GM21367 (cell line): Measurements from ENCODE around the gene S100A11.

Experiments
- ATAC-seq: cut with Tn5 transposase; IDR thresholded peaks from one replicate; pipeline ENCODE4 v1.9.1; 2021; ENCODE audit not compliant: unreplicated experiment

S100A11 gene

DNA sequence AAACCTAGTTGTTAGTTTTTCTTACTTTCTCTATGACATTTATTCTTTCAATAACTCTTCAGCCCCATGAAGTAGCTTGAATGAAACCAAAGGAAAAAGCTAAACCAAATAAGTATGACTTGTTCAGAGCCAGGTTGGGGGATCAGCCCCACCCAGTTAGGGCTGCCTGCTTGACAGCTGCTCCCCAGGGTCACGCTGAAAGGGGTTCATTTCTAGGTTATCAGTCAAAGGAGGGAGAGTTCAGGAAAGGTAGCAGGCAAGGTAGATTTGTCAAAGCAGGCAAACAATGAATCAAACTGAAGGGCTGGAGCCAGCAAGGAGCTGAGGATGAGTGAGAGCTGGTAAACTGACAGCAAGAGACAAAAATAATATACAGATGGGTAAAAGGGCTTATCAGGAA, 3.1 kb upstream of the S100A11 start:
- no peak for ATAC-seq

DNA sequence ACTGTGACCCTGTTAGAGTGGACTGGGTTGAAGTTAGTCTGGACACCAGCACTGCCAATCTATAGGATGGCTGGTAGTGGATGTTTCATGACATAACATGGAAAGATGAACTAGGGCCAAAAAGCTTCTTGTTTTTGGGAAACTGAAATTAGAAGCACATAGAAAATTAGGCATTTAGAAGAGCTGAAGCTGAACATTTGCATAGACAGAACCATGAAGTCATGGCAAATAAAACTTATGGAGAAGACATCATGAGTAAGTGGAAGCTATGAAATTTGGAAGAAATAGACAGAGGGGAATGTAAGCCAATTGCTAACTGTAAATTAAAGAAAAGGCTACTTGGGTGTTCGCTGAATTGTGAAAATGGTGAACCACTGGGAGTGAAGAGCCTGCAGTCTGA, 2.7 kb upstream of the S100A11 start:
- no peak for ATAC-seq

DNA sequence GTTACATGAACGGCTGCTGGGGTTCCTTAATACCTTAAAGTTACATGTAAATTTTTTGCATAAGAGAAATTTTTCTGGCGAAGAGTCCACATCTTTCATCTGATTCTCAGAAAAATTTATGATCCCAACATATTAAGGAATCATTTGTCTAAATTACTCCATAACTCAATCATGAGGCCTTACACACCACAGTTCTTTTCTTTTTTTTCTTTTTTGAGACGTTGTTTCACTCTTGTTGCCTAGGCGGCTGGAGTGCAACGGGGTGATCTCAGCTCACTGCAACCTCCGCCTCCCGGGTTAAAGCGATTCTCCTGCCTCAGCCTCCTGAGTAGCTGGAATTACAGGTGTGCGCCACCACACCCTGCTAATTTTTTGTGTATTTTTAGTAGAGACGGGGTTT, 2.1 kb upstream of the S100A11 start:
- ATAC-seq, result no peak

DNA sequence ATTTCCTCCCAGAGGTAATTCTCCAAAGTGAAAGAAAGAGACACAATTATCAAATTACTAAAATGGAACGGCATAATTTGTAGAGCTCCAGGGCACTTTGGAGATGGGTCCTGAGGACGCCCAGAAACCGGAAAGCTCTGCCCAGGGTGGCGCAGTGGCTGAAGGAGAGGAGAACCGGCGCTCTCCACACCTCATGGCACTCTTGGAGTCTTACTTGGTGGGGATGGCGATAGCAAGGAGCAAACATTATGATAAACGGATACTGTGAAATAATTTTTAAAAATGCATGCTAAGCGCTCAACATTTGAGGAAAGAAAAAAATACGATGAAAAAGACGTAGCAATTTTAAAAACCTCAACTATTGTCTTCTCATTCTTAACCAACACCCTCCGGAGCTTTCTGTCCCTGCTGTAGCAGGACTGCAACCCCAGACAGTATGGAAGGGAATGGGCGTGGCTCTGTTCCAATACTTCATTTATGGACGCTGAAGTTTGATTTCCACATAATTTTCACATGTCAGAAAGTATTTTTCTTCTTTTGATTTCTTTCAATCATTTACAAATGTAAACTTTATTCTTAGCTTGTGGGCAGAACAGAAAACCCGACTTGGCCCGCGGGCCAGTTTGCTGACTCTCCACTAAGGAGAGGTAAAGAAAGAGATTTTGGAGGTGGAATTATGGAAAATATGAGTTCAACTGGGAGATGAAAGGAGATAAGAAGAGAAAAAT, 1.1 kb downstream of the S100A11 start:
- no peak for ATAC-seq

DNA sequence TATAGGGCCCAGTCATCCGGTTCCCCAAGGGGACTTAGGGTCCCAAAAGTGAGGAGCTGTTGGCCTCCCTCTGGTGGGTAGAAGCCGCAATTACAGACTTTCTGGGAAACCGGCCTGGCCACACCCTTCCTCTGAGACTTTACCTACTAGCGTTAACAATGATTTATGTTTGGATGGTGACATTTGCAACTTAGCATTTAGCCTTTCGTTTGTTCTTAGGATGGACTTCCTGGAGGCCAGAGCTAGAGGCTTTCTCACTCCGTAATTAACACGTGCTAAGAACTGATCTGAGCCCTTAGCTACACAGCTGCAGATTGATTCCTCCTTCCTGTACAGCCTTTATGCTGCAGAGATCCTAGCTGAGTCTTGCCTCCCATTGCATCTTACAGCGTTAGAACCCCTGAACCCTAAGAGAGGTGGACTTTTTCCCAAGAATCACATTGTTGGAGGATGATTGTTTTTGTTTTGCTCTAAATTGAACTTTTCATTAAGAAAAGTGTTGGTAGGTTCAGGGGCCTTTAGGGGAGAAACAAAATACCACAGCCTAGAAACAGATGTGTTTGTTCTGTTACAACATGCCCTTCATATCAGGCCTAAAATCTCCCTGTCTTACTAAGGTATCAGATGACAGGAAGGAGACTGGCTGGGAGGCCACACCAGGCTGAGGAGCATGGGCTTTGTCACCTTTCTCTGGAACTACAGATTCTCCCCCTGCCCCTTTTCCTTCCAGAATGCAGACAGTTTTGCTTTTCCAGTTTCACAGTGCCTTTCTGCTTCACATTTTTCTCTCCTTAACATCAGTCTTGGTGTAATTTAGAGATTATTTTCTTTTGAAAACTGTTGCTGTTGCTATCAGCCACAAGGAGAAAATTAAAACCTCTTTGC, 1.9 kb downstream of the S100A11 start:
- no peak for ATAC-seq

DNA sequence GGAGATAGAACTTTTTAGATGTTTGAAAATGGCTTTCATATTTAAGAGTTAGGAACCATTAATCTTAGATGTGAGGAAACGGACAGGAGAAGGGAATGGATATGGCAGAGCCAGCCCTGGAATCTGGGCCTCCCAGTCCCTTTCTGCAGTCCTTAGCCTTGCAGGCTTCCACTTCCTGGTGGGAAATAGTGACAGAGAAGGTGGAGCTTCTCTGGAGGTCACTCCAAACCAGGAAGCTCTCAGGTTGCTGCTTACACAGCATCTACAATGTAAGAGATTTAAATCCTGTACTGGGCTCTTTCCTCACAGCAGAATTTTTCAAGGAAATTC, 2.5 kb downstream of the S100A11 start:
- no peak for ATAC-seq

DNA sequence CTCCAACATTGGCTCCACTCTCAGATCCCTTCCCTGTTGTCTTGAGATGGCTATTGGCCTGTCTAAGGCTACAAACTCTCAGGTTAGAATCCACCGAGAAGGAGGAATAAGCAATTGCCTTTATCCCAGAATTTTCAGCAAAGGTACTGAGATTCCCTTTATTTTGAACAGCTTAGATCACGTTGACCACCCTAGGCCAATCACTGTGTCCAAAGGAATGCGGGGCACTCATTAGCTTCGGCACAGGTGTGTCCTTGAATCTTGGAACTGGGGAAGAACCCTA, 6.9 kb downstream of the S100A11 start:
- no peak for ATAC-seq

DNA sequence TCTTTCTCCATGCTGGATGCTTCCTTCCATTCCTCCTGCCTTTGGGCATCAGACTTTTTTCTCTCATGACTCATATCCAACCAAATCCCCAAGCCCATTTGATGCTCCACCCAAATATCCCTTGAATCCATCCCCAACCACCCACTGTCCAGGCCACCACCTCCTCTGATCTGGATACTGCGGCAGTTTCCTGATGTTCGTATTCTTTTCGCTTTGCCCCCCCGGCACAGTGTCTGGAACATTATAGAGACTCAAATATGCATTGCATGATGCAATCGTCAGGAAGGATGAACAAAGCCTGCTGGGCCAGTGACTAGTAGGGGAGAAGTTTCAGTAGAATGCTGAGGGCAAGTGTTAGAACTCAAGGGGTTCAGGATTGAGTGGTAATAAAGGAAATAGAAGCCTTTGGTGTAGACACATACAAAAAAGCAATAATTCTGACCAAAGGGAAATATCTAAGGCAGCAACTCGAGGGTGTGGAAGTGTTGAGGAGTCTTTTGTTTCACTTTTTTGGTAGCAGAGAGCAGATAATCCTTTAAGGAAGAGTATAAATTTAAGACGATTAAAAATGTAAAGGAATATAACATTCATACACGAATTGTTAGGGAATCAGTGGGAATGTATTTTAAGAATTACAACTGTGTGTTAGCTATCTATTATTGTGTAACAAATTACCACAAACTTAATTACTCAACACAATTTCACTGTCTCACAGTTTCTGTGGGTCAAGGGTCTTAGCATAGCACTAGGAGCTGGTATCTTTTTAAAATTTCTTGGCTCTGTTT, 7.5 kb downstream of the S100A11 start:
- no peak for ATAC-seq

DNA sequence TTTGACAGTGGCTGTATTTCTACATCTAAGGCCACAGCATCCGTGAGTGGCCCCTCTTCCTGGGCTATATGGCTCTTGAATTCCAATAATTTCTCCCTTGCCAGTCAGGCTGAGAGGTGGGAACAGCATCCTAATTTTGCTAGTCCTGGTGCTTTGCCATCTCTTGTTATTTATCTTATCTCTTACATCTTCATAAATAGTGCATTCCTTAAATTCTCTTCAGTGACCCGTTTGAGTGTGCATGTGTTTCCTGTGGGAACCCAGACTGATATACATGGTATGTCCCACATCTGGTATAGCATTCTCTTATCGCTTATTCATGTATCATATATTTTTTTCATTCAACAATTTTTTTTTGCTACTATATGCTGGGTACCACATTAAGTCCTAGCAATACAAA, 9.9 kb downstream of the S100A11 start:
- ATAC-seq, result no peak

DNA sequence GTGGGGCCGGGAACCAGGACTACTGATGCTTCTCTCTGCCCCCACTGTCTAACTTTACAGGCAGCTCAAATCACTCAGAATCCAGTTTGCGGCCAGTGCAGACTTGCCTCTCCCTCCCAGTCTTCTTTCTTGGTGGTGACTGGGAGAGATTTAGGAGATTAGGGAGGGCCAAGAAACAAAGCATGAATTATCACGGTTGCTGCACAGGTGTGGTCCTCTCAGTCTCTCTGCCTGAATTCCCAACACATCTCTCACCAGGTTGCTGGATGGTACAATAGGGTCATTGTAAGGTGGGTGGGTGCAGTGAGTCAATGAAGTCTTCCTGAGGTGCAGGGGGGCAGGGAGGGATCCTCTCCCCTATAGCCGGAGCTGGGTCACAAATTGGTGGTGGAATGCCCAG, 12.6 kb downstream of the S100A11 start:
- no peak for ATAC-seq

DNA sequence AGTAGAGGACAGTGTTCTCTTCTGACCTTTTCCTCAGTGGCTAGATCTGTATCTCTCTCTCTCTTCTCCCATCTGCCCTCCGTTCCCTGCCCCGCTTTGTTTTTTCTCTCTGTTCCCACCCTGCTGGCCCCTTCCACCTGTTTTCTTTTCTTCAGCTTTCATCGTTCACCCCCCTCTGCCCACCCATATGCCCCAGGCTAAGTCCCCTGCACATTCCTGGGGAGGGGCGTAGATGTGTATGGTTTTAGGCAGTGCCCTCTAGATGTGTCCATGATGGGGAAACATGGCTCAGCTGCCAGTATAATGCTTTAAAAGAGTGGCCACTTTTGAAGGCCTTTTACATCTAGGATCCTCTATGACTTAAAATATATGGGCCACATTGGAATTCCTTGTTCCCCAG, 13.6 kb downstream of the S100A11 start:
- ATAC-seq, result no peak

DNA sequence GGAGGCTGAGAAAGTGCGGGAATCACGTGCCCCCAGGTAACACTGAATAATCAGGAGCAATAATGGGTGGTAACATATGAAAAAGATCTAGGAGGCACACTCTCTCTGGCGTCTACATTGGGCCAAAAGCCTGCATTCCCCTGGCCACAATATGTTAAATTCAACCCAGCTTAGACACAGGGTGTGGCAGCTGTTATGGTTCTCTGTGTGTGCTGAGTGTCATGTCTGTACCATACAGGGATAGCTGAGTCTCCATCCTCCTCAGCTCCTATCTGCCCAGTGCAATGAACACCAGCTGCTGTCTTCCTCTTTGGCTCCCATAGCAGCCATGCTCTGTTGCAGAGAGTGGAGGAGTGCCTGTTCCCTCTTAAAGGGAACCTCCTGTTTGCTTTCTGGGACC, 14.3 kb downstream of the S100A11 start:
- ATAC-seq, result no peak

DNA sequence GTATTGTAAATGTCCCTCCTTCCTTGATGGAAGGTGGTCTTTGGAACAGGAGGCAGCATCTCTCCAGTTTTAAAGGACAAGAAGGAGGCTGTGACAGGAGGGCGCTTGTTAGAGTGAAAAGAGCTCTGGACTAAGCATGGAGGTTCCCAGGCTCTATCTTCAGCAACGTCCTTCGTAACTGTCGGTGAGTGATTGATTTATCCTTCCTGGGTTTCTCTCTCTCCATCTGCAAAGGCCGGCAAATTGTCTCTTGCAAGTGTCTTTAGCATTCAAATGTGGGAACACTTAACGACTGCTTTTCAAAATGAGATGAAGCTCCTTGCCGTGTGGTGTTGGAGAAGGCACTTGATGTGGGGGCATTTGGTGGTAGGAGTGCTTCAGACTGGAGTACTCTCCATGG, 15.2 kb downstream of the S100A11 start:
- no peak for ATAC-seq

DNA sequence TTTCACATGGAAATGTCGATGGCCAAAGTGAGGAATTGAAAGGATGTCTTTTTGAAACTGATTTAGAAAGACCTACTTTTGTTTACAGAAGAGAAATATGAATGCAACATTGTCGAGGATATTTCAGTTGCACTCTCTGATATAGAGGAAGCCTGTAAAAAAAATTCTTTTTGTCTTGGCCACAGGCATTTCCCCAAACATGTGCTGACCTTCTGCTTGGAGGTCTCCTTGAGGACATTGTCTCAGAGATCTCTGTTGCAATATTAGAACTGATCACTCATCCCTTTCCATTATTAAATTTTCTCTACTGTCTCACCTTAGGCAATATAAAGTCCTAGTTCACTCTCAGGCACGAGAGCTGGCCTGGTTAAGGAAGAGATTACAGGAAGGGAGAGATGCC, 16.0 kb downstream of the S100A11 start:
- ATAC-seq, result no peak

DNA sequence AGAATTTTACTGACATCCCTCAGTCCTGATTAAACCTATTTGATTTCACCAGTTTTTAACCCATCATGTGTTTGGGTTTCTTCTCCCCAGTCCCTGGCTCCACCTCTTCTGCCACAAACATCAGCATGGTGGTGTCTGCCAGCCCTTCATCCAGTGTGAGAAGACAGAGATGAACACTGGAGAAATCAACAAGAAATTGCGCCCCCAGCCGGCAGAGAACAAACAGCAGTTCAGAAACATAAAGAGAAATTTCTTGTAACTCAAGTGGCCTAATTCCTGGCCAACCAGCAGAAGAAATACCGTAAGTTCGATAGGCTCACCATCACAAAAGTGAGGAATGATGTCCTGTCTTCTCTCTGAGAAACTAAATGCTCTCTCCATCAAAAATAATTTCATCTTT, 18.3 kb downstream of the S100A11 start:
- no peak for ATAC-seq

DNA sequence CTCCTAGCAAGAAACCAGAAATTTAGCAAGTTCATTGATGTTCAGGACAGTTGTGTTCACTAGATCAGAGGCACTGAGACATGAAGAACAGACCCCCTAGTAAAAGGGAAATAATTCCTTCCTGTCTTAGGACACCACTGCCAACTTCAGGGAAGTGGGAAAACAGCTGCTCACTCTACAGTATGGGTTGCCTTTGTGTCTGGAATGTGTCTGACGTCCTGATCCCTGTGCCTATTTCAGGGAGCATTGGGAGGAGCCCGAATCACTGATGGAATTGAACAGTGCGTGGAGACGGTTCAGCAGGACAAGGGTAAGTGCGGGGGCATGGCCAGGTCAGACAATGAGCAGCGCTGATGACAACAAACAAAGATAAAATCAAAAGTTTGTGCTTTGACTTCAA, 21.0 kb downstream of the S100A11 start:
- ATAC-seq, result no peak

DNA sequence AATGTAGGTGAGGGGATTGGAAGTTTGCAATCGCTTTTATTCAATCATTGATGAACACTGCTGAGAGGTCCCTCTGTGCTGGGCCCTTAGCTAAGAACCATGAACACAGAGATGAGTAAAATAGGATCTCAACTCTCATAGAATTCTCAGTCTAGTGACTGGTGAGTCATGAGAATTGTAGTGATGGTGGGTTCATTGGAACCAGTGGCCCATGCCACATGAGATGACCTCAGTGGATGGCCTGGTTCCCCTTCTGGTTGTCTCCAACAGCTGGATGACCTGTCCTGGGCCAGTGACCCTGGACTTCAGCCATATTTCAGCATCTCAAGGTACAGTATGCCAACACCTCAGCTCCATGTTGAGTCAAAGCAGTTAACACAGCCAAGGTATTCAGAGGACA, 21.9 kb downstream of the S100A11 start:
- no peak for ATAC-seq

DNA sequence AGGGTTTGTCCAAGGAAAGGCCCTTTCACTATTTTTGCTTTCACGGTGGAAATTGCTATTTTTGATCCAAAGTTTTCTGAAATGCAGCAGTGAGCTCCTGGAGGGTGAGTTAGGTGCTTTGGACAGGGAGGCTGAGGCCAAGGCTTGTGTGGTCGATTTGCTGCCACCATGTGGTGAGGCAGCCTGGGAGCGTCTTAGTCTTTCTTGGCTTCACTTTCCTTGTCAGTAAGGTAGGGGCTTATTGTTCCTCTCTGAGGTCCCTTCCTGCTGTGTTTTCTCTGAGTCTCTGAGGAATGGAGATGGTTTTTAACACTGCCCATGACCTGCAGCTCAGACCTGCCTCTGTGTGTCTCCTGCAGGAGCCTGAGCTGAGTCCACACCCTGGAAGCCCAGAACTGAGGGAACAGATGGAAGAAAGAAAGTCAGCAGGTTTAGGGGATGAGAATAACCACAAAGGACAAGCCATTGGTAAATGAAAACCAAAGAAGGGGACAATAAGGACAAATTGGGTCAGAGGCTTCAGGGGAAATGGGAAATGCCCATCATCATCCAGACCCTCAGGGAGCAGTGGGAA, 23.1 kb downstream of the S100A11 start:
- ATAC-seq, result no peak

DNA sequence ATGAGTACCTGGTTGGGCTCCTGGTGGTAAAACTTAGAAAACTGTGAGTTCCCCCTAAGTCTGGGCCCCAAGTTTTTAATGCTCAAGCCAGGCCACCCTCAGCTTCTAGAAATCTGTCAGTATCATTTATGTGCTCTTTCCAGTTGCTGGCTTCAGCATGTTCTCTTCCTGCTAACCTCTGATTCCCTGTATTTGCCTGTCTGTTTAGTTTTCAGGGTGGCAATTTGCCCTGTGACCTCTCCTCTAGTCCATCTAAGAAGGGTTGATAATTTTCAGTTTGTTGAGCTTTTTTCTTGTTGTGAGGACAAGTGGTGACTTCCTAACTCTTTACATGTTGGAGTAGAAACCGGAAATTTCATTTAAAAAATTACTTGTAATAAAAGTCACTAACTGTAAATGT, 27.1 kb downstream of the S100A11 start:
- no peak for ATAC-seq

DNA sequence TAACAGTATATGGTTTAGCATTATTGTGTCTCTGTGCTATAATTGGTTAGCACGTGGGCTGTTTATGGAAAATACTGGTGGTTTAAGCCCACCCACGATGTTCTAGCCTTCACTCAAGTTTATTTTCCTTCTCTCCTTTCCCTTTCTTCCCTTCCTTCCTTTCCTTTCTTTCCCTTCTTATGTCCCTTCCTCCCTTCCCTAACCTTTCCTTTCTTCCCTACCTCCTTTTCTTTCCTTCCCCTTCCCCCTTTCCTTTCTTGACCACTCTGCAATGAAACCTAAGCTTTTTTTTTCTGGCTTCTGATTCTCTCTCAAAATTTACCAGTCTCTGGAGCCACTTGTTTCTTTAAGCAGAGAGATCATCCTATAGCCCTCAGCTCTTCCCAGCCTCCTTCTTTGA, 29.8 kb downstream of the S100A11 start:
- no peak for ATAC-seq

DNA sequence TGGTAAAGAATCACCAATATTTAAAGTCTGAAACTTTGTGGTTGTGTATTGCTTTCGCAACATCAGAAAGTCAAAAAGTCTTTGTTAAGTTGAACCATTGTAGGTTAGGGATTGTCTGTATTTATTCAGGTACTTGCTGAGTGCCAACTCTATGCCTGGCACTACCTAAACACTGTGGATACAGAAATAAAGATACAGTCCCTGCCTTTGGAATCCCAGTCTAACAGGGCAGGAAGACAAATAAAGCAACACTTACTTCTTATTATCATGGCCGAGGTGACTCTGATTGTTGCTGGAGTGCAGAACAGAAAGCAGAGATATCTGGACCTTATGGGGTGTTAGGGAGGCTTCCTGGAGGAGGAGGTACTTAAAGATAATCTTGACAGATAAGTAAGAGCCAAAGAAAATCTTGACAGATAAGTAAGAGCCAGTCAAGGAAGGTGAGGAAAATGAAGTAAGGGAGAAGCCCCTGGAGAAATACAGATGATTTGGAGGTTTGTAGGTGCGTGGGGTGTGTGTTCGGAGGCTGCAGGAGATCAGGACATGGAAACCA, 31.4 kb downstream of the S100A11 start:
- no peak for ATAC-seq
